Panc1 (cell line): ENCODE measurements around the gene TROAP. TPM values are rescaled to one million over a fixed set of nuclear protein-coding genes. Genes with fewer than 3 reads are reported as not detected.
"Not testable (repeated sequence)": the region's sequence is repeated elsewhere in the genome, so short reads cannot be mapped to it uniquely, and the experiment has no call there.

Source experiments
- ATAC-seq: fragments of 200-7000 bp; cut with Tn5 transposase; 2 replicates; pipeline ENCODE4 v1.9.1; 2020; ENCODE audit warnings: mild to moderate bottlenecking, moderate library complexity
- BruUV-seq: library from RNA; stranded (reverse); fragments of 400-500 nt; replicated peaks from 2 replicates; lab custom pipeline; 2021; lab: Mats Ljungman, UMichigan
- CTCF ChIA-PET: fragments of 300-600 bp; sonication (Branson Sonifier 250); formaldehyde crosslinking; loops from one replicate; lab custom pipeline; 2022; ENCODE audit warnings: antibody characterized with exemption; lab: Charles Lee
- POLR2A ChIA-PET: fragments of 300-600 bp; sonication (Branson Sonifier 250); formaldehyde crosslinking; loops from one replicate; lab custom pipeline; 2022; ENCODE audit warnings: antibody characterized with exemption; lab: Charles Lee
- DNase-seq: peaks from one replicate; pipeline ENCODE4 v3.0.0-alpha.2; 2010; ENCODE audit warnings: low read depth, low spot score
- H3K27ac ChIP-seq: 2 replicates; pipeline ENCODE4 v1.5.1; 2011; ENCODE audit warnings: mild to moderate bottlenecking, low read length, inconsistent platforms
- H3K27me3 ChIP-seq: fragments of 200-500 bp; sonication (Bioruptor generic); 2 replicates; pipeline ENCODE4 v1.6.0; 2014; ENCODE audit warnings: low read length, inconsistent platforms; ENCODE audit not compliant: control insufficient read depth, insufficient read depth
- H3K36me3 ChIP-seq: fragments of 200-500 bp; sonication (Bioruptor generic); 2 replicates; pipeline ENCODE4 v1.5.1; 2014; ENCODE audit warnings: inconsistent platforms, mild to moderate bottlenecking, low read length, moderate library complexity; ENCODE audit not compliant: control insufficient read depth, insufficient read depth
- H3K4me1 ChIP-seq: 2 replicates; pipeline ENCODE4 v1.5.1; 2011; ENCODE audit warnings: inconsistent platforms, mild to moderate bottlenecking, low read length, moderate library complexity; ENCODE audit not compliant: control insufficient read depth, insufficient read depth
- H3K4me3 ChIP-seq, 2 experiments: 2 replicates each; pipeline ENCODE4 v1.5.1; 2011 to 2012; ENCODE audit warnings: low read depth in 2 of 2, low read length in 2 of 2, mild to moderate bottlenecking in 2 of 2, inconsistent platforms in 1 of 2, moderate library complexity in 1 of 2
- H3K9me3 ChIP-seq: fragments of 200-500 bp; sonication (Bioruptor generic); 2 replicates; pipeline ENCODE4 v1.5.1; 2014; ENCODE audit warnings: low read depth, mild to moderate bottlenecking, inconsistent platforms, low read length, moderate library complexity; ENCODE audit not compliant: control insufficient read depth, insufficient read depth
- POLR2AphosphoS5 ChIP-seq: IDR thresholded peaks from 2 replicates; pipeline ENCODE4 v1.6.1; 2012; ENCODE audit warnings: mild to moderate bottlenecking, low read depth, low read length, moderate library complexity
- SIN3A ChIP-seq: IDR thresholded peaks from 2 replicates; pipeline ENCODE4 v1.6.1; 2012; ENCODE audit warnings: low read depth, mild to moderate bottlenecking, low read length, moderate library complexity, borderline replicate concordance; ENCODE audit not compliant: insufficient read depth
- TCF7L2 ChIP-seq: IDR thresholded peaks from 2 replicates; pipeline ENCODE4 v1.6.1; 2011; ENCODE audit warnings: mild to moderate bottlenecking, low read depth, low read length, inconsistent platforms
- in situ Hi-C: cut with HindIII; loops from 2 replicates; pipeline ENCODE4 v1.10.0; 2016; ENCODE audit warnings: low sequenced_read_pairs, low pct_unique_long_range_greater_than_20kb
- intact Hi-C: fragments of 100-400 bp; cut with micrococcal nuclease; formaldehyde crosslinking; loops from one replicate; pipeline ENCODE4 v1.10.0; 2022; ENCODE audit not compliant: unreplicated experiment
- total RNA-seq: library from RNA; stranded (reverse); gene quantifications from one replicate; pipeline ENCODE4 v1.2.1, GENCODE V29; 2021; ENCODE audit not compliant: unreplicated experiment
- TF ChIP-seq, protein P1 (sequence below): fragments of 450-650 bp; IDR thresholded peaks from 2 replicates; pipeline ENCODE4 v1.5.1; 2017; ENCODE audit warnings: mild to moderate bottlenecking
- TF ChIP-seq, protein P2 (sequence below), 2 experiments: IDR thresholded peaks; 2 replicates each; pipeline ENCODE4 v1.6.1; 2011 to 2012; ENCODE audit warnings: low read depth in 2 of 2, control low read depth in 1 of 2, low read length in 1 of 2, mild to moderate bottlenecking in 1 of 2, moderate library complexity in 1 of 2; ENCODE audit not compliant: insufficient read depth in 1 of 2

The TROAP gene
- total RNA-seq, 1 experiment from 2014 or later = 50.0 TPM

DNA sequence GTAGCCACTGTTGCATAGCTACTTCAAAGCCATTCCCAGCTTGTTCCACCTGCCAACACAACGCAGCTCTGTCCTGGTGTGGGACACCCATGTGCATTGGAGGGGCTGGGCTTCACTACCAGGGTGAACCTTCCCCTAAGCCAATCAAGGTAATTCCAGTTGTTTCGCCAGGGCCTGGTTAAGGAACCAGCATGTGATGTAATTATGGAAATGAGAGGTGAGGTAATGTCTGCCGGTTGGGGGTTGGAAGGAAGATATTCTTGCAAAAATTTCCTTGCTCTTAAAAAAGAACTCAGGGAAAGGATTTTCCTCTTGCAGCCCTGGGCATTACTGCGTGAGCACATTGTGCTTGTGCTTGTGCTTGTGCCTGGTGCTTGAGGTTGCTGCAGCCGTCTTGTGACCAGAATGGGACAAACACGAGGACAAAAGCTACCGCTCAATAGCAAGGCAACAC, 43.3 kb upstream of the TROAP start:
- Histone ChIP-seq H3K36me3 (no peaks in the 10 kb centered on the region), H3K9me3 (no peaks in the 10 kb centered on the region), H3K4me3 (no peak overlapping the region), H3K4me1 (peaks cover 3% of the 10 kb centered on the region), H3K27me3 (no peaks in the 10 kb centered on the region), H3K27ac (no peak overlapping the region)
- no peak for DNase-seq
- ATAC-seq = no peak
- CTCF ChIA-PET = interaction anchor here (1.1 to 1.6 kb wide), 2 partner anchors 9 to 57 kb away, joined by 5 to 12 read pairs; partner anchors contain the start of gene C1QL4
- BruUV-seq = no TSS peak
- intact Hi-C loops = no loop called here
- in situ Hi-C loops = no loop called here
- POLR2A ChIA-PET = no interaction called here
- TF ChIP-seq, protein P1, sequence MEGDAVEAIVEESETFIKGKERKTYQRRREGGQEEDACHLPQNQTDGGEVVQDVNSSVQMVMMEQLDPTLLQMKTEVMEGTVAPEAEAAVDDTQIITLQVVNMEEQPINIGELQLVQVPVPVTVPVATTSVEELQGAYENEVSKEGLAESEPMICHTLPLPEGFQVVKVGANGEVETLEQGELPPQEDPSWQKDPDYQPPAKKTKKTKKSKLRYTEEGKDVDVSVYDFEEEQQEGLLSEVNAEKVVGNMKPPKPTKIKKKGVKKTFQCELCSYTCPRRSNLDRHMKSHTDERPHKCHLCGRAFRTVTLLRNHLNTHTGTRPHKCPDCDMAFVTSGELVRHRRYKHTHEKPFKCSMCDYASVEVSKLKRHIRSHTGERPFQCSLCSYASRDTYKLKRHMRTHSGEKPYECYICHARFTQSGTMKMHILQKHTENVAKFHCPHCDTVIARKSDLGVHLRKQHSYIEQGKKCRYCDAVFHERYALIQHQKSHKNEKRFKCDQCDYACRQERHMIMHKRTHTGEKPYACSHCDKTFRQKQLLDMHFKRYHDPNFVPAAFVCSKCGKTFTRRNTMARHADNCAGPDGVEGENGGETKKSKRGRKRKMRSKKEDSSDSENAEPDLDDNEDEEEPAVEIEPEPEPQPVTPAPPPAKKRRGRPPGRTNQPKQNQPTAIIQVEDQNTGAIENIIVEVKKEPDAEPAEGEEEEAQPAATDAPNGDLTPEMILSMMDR = no peak
- TF ChIP-seq, protein P2, sequence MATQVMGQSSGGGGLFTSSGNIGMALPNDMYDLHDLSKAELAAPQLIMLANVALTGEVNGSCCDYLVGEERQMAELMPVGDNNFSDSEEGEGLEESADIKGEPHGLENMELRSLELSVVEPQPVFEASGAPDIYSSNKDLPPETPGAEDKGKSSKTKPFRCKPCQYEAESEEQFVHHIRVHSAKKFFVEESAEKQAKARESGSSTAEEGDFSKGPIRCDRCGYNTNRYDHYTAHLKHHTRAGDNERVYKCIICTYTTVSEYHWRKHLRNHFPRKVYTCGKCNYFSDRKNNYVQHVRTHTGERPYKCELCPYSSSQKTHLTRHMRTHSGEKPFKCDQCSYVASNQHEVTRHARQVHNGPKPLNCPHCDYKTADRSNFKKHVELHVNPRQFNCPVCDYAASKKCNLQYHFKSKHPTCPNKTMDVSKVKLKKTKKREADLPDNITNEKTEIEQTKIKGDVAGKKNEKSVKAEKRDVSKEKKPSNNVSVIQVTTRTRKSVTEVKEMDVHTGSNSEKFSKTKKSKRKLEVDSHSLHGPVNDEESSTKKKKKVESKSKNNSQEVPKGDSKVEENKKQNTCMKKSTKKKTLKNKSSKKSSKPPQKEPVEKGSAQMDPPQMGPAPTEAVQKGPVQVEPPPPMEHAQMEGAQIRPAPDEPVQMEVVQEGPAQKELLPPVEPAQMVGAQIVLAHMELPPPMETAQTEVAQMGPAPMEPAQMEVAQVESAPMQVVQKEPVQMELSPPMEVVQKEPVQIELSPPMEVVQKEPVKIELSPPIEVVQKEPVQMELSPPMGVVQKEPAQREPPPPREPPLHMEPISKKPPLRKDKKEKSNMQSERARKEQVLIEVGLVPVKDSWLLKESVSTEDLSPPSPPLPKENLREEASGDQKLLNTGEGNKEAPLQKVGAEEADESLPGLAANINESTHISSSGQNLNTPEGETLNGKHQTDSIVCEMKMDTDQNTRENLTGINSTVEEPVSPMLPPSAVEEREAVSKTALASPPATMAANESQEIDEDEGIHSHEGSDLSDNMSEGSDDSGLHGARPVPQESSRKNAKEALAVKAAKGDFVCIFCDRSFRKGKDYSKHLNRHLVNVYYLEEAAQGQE (IDR thresholded peaks at IDR 0.05; ENCODE audit: insufficient read depth in 1 of 2, low read depth in 2 of 2, low read length in 1 of 2) = no peak
- TF ChIP-seq POLR2AphosphoS5 = no peak
- TF ChIP-seq TCF7L2 = no peak
- no peak for TF ChIP-seq SIN3A

DNA sequence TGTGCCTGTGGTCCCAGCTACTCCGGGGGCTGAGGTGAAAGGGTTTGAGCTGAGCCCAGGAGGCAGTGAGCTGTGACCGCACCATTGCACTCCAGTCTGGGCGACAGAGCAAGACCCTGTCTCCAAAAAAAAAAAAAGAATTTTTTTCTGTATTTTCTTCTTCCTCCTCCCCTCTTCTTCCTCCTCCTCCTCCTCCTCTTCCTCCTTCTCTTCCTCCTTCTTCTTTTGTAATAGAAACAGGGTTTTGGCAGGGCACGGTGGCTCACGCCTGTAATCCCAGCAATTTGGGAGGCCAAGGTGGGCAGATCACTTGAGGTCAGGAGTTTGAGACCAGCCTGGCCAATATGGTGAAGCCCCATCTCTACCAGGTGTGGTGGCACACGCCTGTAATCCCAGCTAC, 42.5 kb upstream of the TROAP start:
- H3K27me3 ChIP-seq, in situ Hi-C loops, POLR2A ChIA-PET, H3K27ac ChIP-seq, ATAC-seq, H3K4me1 ChIP-seq, H3K9me3 ChIP-seq, H3K4me3 ChIP-seq, H3K36me3 ChIP-seq, DNase-seq, intact Hi-C loops, BruUV-seq: not testable (repeated sequence)
- CTCF ChIA-PET = interaction anchor here (1.6 kb wide), 1 partner anchor 8 kb away, joined by 5 read pairs; no protein-coding TSS in a partner anchor

DNA sequence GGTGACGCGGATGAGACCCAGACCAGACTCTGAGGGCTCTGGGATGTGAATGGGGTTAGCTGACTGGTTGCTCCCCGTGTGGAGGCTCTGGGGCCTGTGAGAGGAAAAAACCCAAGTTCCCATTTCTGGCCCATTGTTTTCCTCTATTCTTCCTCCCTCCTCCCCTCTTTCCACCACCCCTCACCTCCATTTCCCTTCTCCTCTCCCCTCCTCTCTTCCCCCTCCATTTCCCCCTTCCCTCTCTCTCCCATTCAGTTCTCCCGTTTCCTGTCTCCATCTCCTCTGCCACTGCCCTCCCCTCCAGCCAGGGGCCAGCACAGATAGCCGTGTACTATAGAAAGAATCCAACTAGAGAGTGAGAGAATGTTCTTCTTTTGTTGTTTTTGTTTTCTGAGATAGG, 40.8 kb upstream of the TROAP start:
- Histone ChIP-seq H3K4me3 (no peak overlapping the region), H3K36me3 (no peaks in the 10 kb centered on the region), H3K9me3 (no peaks in the 10 kb centered on the region), H3K27ac (no peak overlapping the region), H3K27me3 (no peaks in the 10 kb centered on the region), H3K4me1 (no peaks in the 10 kb centered on the region)
- BruUV-seq = no TSS peak
- DNase-seq (no peak), ATAC-seq (no peak)
- ChIA-PET POLR2A (interaction anchor here (0.7 kb wide), 1 partner anchor 13 kb away, joined by 5 read pairs; the partner anchor contains the start of gene PRPH), CTCF (interaction anchor here (0.6 kb wide), 1 partner anchor 74 kb away, joined by 4 read pairs; no protein-coding TSS in a partner anchor)
- intact Hi-C loops = no loop called here
- TF ChIP-seq SIN3A = no peak
- TF ChIP-seq POLR2AphosphoS5 = no peak
- in situ Hi-C loops = no loop called here

DNA sequence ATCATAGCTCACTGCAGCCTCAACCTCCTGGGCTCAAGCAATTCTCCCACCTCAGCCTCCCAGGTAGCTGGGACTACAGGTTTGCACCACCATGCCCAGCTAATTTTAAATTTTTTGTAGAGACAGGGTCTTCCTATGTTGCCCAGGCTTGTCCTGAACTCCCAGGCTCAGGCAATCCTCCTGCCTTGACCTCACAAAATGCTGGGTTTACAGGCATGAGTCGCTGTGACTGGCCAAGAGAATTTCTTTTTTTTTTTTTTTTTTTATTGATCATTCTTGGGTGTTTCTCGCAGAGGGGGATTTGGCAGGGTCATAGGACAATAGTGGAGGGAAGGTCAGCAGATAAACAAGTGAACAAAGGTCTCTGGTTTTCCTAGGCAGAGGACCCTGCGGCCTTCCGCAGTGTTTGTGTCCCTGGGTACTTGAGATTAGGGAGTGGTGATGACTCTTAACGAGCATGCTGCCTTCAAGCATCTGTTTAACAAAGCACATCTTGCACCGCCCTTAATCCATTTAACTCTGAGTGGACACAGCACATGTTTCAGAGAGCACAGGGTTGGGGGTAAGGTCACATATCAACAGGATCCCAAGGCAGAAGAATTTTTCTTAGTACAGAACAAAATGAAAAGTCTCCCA, 40.2 kb upstream of the TROAP start:
- H3K4me3 ChIP-seq, BruUV-seq, H3K4me1 ChIP-seq, H3K36me3 ChIP-seq, H3K27ac ChIP-seq, DNase-seq, intact Hi-C loops, ATAC-seq, H3K9me3 ChIP-seq, H3K27me3 ChIP-seq, in situ Hi-C loops: not testable (repeated sequence)
- CTCF ChIA-PET = interaction anchor here (0.6 kb wide), 1 partner anchor 74 kb away, joined by 4 read pairs; no protein-coding TSS in a partner anchor
- POLR2A ChIA-PET = interaction anchor here (0.7 kb wide), 1 partner anchor 12 kb away, joined by 5 read pairs; the partner anchor contains the start of gene PRPH
